Measurements from ENCODE around the gene CHN1.

CHN1 gene

DNA sequence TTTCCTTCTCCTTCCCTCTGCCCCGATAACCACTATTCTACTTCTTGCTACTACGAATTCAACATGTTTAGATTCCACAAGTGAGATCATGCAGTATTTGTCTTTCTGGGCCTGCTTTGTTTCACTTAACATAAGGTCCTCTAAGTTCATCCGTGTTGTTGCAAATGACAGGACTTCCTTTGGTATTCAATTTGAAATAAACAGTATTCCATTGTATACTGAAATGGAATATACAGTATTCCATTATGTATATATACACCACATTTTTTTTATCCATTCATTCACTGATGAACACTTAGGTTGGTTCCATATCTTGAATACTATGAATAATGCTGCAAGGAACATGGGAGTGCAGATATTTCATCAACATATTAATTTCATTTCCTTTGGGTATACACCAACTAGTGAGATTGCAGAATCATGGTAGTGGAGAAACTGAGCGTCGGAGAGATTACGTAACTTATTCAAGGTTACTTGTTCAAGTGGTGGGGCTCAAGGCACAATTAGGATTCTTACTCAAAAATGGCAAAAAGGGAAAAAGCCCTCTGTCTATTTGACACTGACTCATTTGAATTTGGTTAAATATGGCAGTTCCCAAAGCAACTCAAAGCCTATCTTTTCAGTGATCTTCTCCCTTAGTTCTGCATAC, 85.1 kb downstream of the CHN1 start:
- TF ChIP-seq, protein P1, sequence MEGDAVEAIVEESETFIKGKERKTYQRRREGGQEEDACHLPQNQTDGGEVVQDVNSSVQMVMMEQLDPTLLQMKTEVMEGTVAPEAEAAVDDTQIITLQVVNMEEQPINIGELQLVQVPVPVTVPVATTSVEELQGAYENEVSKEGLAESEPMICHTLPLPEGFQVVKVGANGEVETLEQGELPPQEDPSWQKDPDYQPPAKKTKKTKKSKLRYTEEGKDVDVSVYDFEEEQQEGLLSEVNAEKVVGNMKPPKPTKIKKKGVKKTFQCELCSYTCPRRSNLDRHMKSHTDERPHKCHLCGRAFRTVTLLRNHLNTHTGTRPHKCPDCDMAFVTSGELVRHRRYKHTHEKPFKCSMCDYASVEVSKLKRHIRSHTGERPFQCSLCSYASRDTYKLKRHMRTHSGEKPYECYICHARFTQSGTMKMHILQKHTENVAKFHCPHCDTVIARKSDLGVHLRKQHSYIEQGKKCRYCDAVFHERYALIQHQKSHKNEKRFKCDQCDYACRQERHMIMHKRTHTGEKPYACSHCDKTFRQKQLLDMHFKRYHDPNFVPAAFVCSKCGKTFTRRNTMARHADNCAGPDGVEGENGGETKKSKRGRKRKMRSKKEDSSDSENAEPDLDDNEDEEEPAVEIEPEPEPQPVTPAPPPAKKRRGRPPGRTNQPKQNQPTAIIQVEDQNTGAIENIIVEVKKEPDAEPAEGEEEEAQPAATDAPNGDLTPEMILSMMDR (IDR thresholded peaks at IDR 0.05; ENCODE audit: low read depth, low read length) = no peak
- no peak for DNase-seq
- no peak overlapping the region for H3K4me3 ChIP-seq (ENCODE audit: low read depth, low read length)
- no peaks in the 10 kb centered on the region for H3K36me3 ChIP-seq
- no peaks in the 10 kb centered on the region for H3K27me3 ChIP-seq
- H3K9me3 ChIP-seq = no peaks in the 10 kb centered on the region
- H3K4me1 ChIP-seq = 0 out of 2 replicates have a peak, but pooled peaks cover 4% of the 10 kb centered on the region

DNA sequence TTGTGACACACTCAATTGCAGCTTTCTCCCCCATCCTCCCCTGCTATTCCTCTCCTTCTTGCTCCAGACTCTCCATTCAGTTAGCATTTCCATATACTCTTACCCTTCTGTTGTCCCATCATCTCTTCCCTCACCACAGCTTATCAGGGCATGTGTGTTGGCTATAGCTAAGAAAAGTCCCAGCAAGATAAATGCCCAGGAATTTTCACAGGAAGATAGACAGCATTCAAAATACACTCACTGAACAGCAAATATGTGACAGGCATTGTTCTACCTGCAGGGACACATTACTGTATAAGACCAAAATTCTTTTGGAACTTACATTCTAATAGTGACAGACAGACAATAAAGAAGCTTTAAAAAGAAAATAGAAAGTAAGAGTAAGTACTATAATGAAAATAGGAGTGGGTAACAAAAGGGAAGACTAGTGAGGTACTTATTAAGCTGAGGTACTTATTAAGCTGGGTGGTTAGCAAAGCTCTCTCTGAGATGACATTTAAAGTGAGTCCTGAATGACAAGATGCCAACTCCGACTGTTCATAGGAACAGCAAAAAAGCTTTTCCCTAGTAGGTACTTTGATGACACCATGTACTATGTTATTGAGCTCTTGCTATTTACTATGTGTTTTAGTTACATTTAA, 86.2 kb downstream of the CHN1 start:
- TF ChIP-seq, protein P1 (IDR thresholded peaks at IDR 0.05; ENCODE audit: low read depth, low read length) = no peak
- no peaks in the 10 kb centered on the region for H3K9me3 ChIP-seq

DNA sequence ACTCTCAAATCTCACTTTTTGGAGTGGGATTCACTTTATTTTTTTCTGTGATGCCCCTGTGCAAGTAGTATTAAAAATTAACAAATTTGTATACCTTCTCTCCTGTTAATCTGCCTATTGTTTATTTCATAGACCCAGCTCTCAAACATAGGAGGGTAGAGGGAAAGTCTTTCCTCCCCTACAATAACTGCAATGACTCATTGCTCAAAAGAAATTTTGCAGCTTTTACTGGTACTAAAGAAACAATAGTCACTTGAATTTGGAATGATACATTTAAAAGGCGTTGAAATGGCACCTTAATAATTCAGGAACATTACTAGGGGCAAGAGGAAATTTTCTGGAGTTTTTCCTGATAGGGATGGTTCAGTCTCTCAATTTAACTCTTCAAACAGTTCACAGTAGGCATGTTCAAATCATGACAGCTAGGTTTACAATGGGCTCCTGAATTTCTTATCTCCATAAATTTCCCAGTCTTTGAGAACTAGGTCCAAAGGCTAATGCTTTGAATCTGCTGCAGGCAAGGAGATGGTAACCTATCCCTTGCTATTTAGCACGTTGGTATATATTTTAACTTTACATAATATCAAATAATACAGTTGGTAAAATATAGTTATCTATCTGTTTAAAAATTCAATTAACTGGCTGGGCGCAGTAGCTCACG, 88.8 kb downstream of the CHN1 start:
- TF ChIP-seq, protein P1 (IDR thresholded peaks at IDR 0.05; ENCODE audit: low read depth, low read length) = no peak
- H3K27me3 ChIP-seq = no peaks in the 10 kb centered on the region
- no peaks in the 10 kb centered on the region for H3K9me3 ChIP-seq
- H3K36me3 ChIP-seq = no peaks in the 10 kb centered on the region
- no peak overlapping the region for H3K4me3 ChIP-seq (ENCODE audit: low read depth, low read length)
- 0 out of 2 replicates have a peak, but pooled peaks cover 4% of the 10 kb centered on the region for H3K4me1 ChIP-seq
- no peak for DNase-seq

More for the DNA sequence above, 86.2 kb downstream of the CHN1 start:
- DNase-seq = no peak
- no peaks in the 10 kb centered on the region for H3K36me3 ChIP-seq
- no peaks in the 10 kb centered on the region for H3K27me3 ChIP-seq
- 0 out of 2 replicates have a peak, but pooled peaks cover 4% of the 10 kb centered on the region for H3K4me1 ChIP-seq
- no peak overlapping the region for H3K4me3 ChIP-seq (ENCODE audit: low read depth, low read length)

DNA sequence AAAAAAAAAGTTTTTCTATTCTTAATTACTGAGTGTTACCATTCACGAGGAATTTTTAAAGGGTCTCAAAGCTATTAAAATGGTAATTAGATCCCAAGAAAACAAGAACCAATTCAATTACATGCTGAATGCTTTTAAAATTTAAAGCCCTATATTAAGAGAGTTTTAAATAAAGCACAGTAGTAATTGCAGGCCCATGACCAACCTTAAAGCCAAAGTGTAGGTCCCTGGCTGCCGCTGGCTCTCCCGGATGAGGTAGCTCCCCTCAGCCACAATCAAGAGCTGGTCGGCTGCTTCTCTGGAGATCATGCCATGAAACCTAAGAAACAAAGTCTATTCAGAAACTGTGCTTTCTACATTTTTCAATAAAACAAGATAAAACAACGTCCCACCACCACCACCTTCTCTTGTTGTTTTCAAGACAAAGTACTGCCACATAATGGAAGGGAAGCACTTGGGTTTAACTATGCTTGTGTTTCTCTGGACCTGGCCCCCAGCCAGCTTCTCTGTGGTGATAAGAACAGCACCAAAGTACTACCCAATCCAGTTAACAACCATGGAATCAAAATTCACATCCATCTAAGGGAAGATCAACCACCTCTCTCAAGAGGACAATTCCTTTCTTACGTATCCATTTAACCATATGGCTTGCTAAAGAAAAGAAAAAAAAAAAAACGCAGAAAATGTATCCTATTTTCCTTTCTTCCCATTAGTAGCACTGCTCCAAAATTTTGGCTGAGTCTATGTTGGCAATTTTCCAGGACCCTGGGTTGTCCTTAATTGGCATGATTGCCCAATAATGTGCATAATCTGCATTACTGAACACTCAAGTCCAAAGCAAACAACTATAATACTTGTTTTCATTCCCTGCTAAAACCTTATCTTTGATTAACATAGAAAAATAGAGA, 90.1 kb downstream of the CHN1 start:
- Histone ChIP-seq H3K36me3 (no peaks in the 10 kb centered on the region), H3K27me3 (no peaks in the 10 kb centered on the region), H3K4me3 (ENCODE audit: low read depth, low read length) (no peak overlapping the region), H3K4me1 (0 out of 2 replicates have a peak, but pooled peaks cover 4% of the 10 kb centered on the region), H3K9me3 (no peaks in the 10 kb centered on the region)
- TF ChIP-seq, protein P1 (IDR thresholded peaks at IDR 0.05; ENCODE audit: low read depth, low read length) = no peak
- DNase-seq = peak; percentile 64

DNA sequence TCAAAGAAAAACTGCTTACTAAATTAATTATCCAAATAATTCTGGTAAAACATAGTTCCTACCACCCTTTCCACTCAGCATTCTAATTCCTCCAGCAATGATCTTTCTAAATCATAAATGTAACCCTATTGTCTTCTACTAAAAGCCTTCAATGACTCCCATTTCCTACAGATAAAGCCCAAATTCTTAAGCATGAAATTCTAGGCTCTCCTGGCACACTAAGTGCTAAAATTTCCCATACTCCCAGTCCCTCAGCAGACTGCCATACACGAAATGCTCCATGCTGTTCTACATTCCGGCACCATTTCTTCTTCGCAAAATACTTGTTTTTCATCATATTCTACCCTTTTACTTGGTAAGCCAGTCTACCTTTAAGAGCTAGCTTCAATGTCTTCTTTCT, 96.9 kb downstream of the CHN1 start:
- Histone ChIP-seq H3K36me3 (no peaks in the 10 kb centered on the region), H3K9me3 (no peaks in the 10 kb centered on the region), H3K4me3 (ENCODE audit: low read depth, low read length) (no peak overlapping the region), H3K4me1 (no peaks in the 10 kb centered on the region; the same call in 1 of the 2 replicates), H3K27me3 (no peaks in the 10 kb centered on the region)
- TF ChIP-seq, protein P1 (IDR thresholded peaks at IDR 0.05; ENCODE audit: low read depth, low read length) = no peak
- DNase-seq = no peak

Data from BE2C (cell line).